ENCODE data around the gene GDF10. TPM values are rescaled to one million over a fixed set of nuclear protein-coding genes. Genes with fewer than 3 reads are reported as not detected.

Gene GDF10
- total RNA-seq, 2 experiments from 2014 or later, result 0.16 to 0.22 TPM

DNA sequence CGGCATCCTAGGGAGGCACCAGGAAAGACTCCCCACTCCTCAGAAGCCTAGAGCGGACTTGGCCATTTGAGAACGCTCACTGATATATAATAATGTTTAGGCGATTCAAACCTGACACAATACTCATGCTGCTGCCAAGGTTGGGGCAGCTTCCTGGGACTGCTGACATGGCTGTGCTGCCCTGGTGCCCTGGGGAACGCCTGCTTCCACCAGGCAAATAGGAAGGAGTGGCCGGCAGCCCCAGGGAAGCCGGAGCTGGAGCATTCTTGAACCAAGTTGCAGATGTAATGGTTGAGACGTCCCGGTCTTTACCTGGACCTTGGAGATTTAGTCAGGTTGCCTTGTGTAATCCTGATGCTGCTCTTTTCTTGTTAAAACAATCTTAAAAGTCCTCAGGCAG, 8.8 kb downstream of the GDF10 start:
- CTCF ChIA-PET, result no interaction called here
- Histone ChIP-seq H3K27ac (ENCODE audit: low read depth in 1 of 2, low read length in 2 of 2) (no peak overlapping the region), H3K4me3 (ENCODE audit: low read length) (no peak overlapping the region), H3K36me3 (ENCODE audit: insufficient read depth, low read length) (no peaks in the 10 kb centered on the region), H3K9me3 (ENCODE audit: control insufficient read depth in 1 of 2, insufficient read depth in 1 of 2, low read length in 2 of 2) (no peaks in the 10 kb centered on the region), H3K27me3 (ENCODE audit: control insufficient read depth in 1 of 2, insufficient read depth in 2 of 2, low read length in 2 of 2) (no peaks in the 10 kb centered on the region), H3K4me1 (ENCODE audit: insufficient read depth, low read length) (peaks cover 58% of the 10 kb centered on the region)
- POLR2A ChIA-PET, result no interaction called here
- Mint-ChIP-seq H3K27ac (peak overlapping the region; percentile 34), H3K9me3 (no peaks in the 10 kb centered on the region), H3K27me3 (no peaks in the 10 kb centered on the region), H3K4me3 (no peak overlapping the region), H3K4me1 (ENCODE audit: low read depth) (peaks cover 57% of the 10 kb centered on the region), H3K36me3 (ENCODE audit: low read depth) (no peaks in the 10 kb centered on the region)
- no peak for ATAC-seq (ENCODE audit: poor library complexity)
- no peak for DNase-seq
- intact Hi-C loops (cut with DNase I, micrococcal nuclease), result loop anchor here in 1 of 2 experiments (5.0 kb wide), 3 partner anchors 36 to 141 kb away; no protein-coding TSS in a partner anchor
- TF ChIP-seq, protein P1, sequence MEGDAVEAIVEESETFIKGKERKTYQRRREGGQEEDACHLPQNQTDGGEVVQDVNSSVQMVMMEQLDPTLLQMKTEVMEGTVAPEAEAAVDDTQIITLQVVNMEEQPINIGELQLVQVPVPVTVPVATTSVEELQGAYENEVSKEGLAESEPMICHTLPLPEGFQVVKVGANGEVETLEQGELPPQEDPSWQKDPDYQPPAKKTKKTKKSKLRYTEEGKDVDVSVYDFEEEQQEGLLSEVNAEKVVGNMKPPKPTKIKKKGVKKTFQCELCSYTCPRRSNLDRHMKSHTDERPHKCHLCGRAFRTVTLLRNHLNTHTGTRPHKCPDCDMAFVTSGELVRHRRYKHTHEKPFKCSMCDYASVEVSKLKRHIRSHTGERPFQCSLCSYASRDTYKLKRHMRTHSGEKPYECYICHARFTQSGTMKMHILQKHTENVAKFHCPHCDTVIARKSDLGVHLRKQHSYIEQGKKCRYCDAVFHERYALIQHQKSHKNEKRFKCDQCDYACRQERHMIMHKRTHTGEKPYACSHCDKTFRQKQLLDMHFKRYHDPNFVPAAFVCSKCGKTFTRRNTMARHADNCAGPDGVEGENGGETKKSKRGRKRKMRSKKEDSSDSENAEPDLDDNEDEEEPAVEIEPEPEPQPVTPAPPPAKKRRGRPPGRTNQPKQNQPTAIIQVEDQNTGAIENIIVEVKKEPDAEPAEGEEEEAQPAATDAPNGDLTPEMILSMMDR (IDR thresholded peaks at IDR 0.05), result no peak

DNA sequence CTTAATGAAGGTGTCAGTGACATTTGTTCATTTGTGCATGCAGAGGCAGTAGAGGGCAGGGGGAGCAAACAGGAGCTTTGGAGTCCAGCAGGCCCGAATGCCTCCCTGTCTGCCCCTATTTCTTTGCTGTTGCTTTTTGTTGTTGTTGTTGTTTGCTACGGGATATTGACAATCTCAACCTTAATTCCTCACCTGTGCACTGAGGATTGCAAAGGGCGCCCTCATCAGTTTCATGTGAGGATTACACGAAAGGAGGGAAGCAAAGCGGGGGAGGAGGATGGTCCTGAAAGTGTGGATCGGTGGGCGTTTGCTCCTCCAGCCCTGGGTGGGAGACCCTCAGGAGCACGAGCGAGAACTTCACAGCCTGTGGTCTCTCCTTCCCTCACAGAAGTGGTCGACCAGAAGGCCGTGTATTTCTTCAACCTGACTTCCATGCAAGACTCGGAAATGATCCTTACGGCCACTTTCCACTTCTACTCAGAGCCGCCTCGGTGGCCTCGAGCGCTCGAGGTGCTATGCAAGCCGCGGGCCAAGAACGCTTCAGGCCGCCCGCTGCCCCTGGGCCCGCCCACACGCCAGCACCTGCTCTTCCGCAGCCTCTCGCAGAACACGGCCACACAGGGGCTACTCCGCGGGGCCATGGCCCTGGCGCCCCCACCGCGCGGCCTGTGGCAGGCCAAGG, 9.6 kb downstream of the GDF10 start:
- ATAC-seq (ENCODE audit: poor library complexity), result no peak
- Mint-ChIP-seq H3K27ac (peak overlapping the region; percentile 34), H3K9me3 (no peaks in the 10 kb centered on the region), H3K27me3 (no peaks in the 10 kb centered on the region), H3K4me1 (ENCODE audit: low read depth) (peaks cover 57% of the 10 kb centered on the region), H3K36me3 (ENCODE audit: low read depth) (no peaks in the 10 kb centered on the region), H3K4me3 (no peak overlapping the region)
- CTCF ChIA-PET, result no interaction called here
- Histone ChIP-seq H3K36me3 (ENCODE audit: insufficient read depth, low read length) (no peaks in the 10 kb centered on the region), H3K27ac (ENCODE audit: low read depth in 1 of 2, low read length in 2 of 2) (no peak overlapping the region), H3K4me3 (ENCODE audit: low read length) (no peak overlapping the region), H3K9me3 (ENCODE audit: control insufficient read depth in 1 of 2, insufficient read depth in 1 of 2, low read length in 2 of 2) (no peaks in the 10 kb centered on the region), H3K27me3 (ENCODE audit: control insufficient read depth in 1 of 2, insufficient read depth in 2 of 2, low read length in 2 of 2) (no peaks in the 10 kb centered on the region), H3K4me1 (ENCODE audit: insufficient read depth, low read length) (peaks cover 58% of the 10 kb centered on the region)
- POLR2A ChIA-PET, result interaction anchor here (3.1 kb wide), 1 partner anchor 261 kb away, joined by 42 read pairs; no protein-coding TSS in a partner anchor
- DNase-seq, result peak in 3 of 14 experiments; percentile 27 to 33 (median 30)
- intact Hi-C loops (cut with DNase I, micrococcal nuclease), result loop anchor here in 1 of 2 experiments (5.0 kb wide), 3 partner anchors 37 to 142 kb away; no protein-coding TSS in a partner anchor
- TF ChIP-seq, protein P1 (IDR thresholded peaks at IDR 0.05), result no peak

DNA sequence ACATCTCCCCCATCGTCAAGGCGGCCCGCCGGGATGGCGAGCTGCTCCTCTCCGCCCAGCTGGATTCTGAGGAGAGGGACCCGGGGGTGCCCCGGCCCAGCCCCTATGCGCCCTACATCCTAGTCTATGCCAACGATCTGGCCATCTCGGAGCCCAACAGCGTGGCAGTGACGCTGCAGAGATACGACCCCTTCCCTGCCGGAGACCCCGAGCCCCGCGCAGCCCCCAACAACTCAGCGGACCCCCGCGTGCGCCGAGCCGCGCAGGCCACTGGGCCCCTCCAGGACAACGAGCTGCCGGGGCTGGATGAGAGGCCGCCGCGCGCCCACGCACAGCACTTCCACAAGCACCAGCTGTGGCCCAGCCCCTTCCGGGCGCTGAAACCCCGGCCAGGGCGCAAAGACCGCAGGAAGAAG, 10.1 kb downstream of the GDF10 start:
- intact Hi-C loops (cut with DNase I, micrococcal nuclease), result no loop called here
- H3K27ac Mint-ChIP-seq, result no peak overlapping the region

More for the DNA sequence above, 10.1 kb downstream of the GDF10 start:
- ATAC-seq (ENCODE audit: poor library complexity) (no peak), DNase-seq (peak in 1 of 14 experiments; percentile 24)
- Histone ChIP-seq H3K9me3 (ENCODE audit: control insufficient read depth in 1 of 2, insufficient read depth in 1 of 2, low read length in 2 of 2) (no peaks in the 10 kb centered on the region), H3K27me3 (ENCODE audit: control insufficient read depth in 1 of 2, insufficient read depth in 2 of 2, low read length in 2 of 2) (no peaks in the 10 kb centered on the region), H3K4me3 (ENCODE audit: low read length) (no peak overlapping the region), H3K36me3 (ENCODE audit: insufficient read depth, low read length) (no peaks in the 10 kb centered on the region), H3K4me1 (ENCODE audit: insufficient read depth, low read length) (peaks cover 55% of the 10 kb centered on the region), H3K27ac (ENCODE audit: low read depth in 1 of 2, low read length in 2 of 2) (no peak overlapping the region)
- CTCF ChIA-PET, result no interaction called here
- TF ChIP-seq, protein P1 (IDR thresholded peaks at IDR 0.05), result no peak
- H3K36me3 Mint-ChIP-seq (ENCODE audit: low read depth), result no peaks in the 10 kb centered on the region
- no peaks in the 10 kb centered on the region for H3K27me3 Mint-ChIP-seq
- H3K4me1 Mint-ChIP-seq (ENCODE audit: low read depth), result peaks cover 52% of the 10 kb centered on the region
- no peak overlapping the region for H3K4me3 Mint-ChIP-seq
- POLR2A ChIA-PET, result interaction anchor here (3.1 kb wide), 1 partner anchor 262 kb away, joined by 42 read pairs; no protein-coding TSS in a partner anchor
- no peaks in the 10 kb centered on the region for H3K9me3 Mint-ChIP-seq
